Right ventricle myocardium superior (tissue), 1 donor: ENCODE data around the gene SASS6. TPM values are rescaled to one million over a fixed set of nuclear protein-coding genes. Genes with fewer than 3 reads are reported as not detected.
A peak's percentile ranks its signal among the peaks of the same experiment; 100 is the strongest.

Source experiments
- ATAC-seq: fragments of 200-7000 bp; cut with Tn5 transposase; one replicate; pipeline ENCODE4 v1.9.1; 2020; ENCODE audit warnings: mild to moderate bottlenecking; ENCODE audit not compliant: poor library complexity
- DNase-seq: peaks from one replicate; pipeline ENCODE4 v3.0.0-alpha.2; 2020
- intact Hi-C: fragments of 100-400 bp; cut with DNase I; formaldehyde crosslinking; loops from one replicate; pipeline ENCODE4 v1.11.2; 2022
- total RNA-seq: library from RNA; stranded (reverse); fragmentation: NEBNext Ultra II Directional; extraction: Animal tissue kit (Norgen Biotek cat#: 25700); gene quantifications from one replicate; pipeline ENCODE4 v1.2.1, GENCODE V29; 2021
- donor health status: DM: no; HTN: yes; CAD: no; lungs with severe emphysema.

The SASS6 gene
- total RNA-seq, 1 donor from 2014 or later, result 1.6 TPM

DNA sequence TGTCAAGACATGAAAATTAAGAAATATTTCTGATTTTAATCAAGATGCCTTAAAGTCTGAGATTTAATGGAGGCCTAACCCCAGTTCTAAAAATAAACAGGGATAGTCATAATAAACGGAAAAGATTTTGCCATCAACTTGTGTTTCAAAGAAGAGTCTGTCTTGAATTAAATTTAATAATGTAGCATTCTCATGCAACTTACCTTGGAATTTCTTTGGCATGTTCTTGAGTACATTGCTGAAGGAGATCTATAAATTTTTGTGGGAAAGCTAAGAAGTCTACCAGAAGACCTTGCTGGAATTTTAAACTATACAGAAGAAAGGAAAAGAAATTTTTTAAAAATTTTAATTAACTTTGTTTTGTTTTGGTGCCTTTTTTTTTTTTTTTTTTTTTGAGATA lies 10.6 kb downstream of the SASS6 start:
- DNase-seq, result no peak
- no peak for ATAC-seq
- intact Hi-C loops, result no loop called here

DNA sequence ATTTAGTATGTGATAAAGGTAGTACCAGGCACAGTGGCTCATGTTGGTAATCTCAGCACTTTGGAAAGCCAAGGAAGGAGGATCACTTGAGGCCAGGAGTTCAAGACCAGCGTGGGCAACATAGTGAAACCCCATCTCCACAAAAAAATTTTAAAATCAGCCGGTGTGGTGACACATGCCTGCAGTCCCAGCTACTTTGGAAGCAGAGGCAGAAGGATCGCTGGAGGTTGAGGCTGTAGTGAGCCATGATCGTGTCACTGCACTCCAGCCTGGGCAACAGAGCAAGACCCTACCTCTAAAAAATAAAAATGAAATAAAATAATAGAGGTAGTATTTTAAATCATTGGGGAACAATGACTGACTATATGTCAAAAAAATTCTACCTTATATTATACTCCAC lies 17.2 kb downstream of the SASS6 start:
- intact Hi-C loops, result no loop called here
- DNase-seq, result no peak
- ATAC-seq, result no peak

DNA sequence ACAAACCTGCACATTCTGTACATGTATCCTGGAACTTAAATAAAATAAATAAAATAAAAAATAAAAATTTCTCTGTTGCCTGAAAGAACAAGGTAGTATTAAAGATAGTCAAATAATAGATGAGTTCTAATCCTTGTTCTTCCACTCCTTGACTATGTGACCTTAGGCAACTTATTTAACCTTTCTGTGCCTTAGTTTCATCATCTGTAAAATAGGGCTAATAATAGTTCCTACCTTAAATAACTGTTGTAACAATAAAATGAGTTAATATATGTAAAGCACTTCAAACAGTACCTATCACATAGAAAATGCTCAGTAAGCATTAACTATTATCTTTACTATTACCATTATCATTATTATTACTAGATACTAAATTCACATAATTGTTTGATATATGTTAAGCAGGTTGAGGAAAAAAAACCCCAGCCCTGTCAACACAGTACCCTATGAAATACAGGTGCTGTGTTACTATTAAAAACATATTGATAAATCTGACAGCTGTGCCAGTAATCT lies 23.1 kb downstream of the SASS6 start:
- no peak for ATAC-seq
- intact Hi-C loops, result no loop called here
- no peak for DNase-seq

DNA sequence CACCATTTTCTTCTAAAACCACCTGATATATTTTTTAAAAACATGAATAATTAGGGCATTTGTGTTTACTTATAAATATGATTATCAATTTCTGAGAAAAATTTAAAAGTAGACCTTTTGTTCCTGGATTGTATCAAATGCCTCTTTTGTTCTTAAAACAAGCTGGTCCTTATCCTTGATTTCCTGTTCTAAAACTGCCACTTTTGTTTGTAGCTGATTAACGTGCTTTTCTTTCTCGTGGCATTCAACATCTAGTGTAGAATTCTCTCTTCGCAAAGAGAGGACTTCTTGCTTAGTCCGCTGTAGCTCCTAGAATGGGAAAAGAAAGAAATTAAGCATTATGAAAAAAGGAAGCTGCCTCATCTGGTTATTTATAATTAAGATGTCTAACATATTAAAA lies 25.0 kb downstream of the SASS6 start:
- DNase-seq (no peak), ATAC-seq (no peak)
- intact Hi-C loops, result no loop called here

DNA sequence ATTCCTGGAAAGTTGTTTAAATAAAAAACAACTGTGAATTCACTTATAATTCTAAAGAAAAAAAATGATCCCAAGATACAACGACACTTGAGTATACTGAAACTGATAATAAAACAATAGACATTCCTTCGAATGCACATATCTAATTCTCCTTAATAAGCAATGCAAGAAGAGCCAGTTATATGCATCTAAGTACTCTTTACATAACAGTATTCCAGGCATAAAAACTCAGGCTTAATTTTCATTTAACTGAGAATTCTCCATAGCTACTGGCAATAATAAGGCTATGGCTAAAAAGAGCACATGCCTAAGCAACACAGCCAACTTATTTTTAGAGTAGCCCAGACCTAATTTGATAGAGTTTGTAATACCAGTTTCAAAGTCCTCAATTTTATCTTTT lies 31.2 kb downstream of the SASS6 start:
- ATAC-seq, result no peak
- DNase-seq, result no peak
- intact Hi-C loops, result no loop called here

DNA sequence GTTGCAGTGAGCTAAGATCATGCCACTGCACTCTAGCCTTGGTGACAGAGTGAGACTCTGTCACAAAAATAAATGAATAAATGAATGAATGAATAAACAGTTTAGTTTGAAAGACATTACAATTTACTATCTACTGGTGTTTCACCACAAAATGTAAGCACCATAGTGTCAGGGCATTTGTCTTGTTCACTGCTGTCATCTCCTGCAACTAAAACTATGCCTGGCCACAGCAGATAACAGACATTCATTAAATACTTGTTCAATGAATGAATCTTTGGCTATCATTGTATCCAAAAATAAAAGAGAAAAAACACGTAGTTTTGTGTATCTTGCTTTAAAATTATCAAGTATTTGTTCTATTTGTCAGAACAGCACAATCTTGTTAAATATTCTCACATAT lies 32.5 kb downstream of the SASS6 start:
- DNase-seq (no peak), ATAC-seq (no peak)
- intact Hi-C loops, result no loop called here

DNA sequence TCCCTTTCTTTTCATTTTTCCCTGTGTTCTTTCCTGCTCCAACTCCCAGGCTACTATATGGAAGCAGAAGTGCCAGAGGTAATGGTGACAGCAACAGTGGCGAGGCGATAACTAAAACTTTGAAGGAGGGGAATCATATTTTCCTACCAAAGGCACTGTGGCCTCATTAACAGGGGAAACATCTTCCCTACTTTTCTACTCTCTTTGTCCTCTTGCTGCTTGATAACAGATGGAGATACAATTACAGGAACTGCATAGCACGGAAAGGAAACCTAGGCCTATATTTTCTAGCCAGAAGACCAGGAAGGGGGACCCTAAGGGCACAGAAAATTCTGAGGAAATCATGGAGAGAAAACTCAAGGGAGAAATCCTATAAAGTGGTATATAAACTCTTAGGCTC lies 42.3 kb downstream of the SASS6 start:
- ATAC-seq, result no peak
- DNase-seq, result no peak
- intact Hi-C loops, result no loop called here

DNA sequence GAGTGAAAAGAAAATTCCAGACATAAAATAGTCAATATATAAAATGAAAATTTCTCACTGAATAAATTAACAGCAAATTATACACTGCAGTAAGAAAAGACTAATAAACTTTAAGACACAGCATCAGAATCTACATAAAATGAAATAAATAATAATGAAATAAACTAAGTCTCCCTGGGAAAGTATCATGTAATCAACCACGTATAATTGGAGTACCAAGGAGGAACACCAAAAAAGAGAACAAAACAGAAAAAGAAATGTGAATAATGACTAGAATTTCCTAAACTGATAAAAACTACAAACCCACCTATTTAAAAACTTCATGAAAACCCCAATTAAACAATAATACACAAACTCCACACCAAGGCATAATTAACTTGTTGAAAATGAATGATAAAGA lies 43.6 kb downstream of the SASS6 start:
- ATAC-seq (no peak), DNase-seq (no peak)
- intact Hi-C loops, result no loop called here

DNA sequence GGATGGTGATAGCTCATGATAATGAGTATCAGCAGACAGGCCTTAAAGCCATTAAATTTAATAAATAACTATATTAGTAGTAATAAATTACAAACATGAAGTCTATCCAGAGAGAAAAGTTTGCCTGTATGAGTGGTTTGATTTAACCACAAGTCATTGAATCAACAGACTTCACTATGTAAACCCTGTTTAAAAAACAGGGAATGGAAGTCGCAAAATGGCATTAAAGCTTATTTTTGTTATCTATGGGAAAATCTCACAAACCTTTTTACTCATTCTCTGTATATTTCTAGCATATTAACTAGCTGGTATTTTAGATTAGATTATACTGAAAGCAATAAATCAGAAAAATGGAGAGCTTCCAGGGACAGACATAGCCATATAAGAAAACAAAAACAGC lies 45.3 kb downstream of the SASS6 start:
- DNase-seq, result no peak
- no peak for ATAC-seq
- intact Hi-C loops, result no loop called here

DNA sequence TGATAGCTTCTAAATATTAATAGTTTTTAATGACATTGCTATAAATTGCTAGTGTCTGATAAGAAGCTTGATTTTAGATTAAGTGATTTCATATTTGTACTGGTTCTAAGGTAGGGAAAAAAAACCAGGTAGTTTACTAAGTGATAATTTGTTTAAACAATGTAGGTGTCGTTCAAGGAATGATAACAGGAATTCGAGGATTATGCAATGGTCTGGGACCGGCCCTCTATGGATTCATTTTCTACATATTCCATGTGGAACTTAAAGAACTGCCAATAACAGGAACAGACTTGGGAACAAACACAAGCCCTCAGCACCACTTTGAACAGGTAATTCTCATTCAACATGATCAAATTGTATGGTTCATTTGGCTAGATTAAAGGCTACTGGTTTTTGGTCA lies 52.4 kb downstream of the SASS6 start:
- intact Hi-C loops, result no loop called here
- no peak for ATAC-seq
- no peak for DNase-seq

DNA sequence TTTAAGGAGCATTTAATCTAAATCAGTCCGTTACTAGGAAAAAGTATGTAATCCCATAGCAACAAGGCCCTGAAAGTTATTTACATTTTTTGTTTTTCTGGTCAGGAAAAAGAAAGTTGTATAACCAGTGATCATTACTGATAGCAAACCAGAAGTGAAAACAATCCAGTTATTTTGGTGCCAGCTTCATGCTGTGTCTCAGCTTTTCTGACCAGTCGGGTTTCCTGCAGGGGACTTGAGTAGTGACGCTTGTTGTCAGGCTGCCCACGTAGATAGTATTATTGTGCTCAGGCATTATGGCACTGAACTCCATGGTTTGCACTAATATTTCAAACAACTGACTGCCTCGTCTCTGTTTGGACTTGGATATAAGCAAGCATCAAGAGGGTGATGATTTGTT lies 55.2 kb downstream of the SASS6 start:
- intact Hi-C loops, result no loop called here
- ATAC-seq, result no peak
- DNase-seq, result no peak

DNA sequence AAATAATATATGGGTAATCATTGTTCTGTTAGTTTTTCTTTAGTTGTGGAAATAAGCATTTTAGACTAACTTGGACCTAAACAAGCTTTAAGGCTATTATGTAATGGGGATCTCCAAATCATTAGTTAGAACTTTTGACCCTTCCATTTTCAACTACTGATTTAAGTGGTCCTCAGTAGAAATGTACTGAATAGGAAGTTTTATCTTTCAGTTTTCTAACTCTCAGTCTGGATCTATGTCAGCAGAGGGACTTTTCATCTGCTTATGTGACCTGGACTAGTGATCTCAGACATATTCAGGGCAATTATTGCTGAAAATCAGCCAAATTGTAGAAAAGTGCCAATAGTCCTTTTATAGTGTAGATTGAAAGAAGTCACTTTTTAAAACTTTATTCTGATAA lies 56.0 kb downstream of the SASS6 start:
- intact Hi-C loops, result no loop called here
- ATAC-seq (no peak), DNase-seq (no peak)

DNA sequence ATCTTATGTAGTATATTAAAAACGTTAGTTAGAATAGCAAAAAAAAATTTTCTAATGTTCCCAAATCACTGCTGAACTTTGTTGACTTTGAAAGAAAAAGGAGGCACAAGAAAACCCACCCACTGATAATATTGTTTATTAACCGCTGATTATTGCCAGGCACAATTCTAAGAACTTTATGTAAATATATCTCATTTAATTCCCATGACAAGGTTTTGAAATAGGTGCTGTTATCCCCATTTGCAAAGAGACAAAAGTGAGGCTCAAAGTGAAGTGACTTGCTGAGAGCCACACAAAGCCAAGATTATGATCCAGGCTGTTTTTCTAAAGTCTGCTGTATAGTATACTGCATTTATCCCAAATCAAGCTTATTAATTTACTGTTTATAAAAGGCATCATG lies 56.4 kb downstream of the SASS6 start:
- intact Hi-C loops, result no loop called here
- ATAC-seq (no peak), DNase-seq (no peak)

DNA sequence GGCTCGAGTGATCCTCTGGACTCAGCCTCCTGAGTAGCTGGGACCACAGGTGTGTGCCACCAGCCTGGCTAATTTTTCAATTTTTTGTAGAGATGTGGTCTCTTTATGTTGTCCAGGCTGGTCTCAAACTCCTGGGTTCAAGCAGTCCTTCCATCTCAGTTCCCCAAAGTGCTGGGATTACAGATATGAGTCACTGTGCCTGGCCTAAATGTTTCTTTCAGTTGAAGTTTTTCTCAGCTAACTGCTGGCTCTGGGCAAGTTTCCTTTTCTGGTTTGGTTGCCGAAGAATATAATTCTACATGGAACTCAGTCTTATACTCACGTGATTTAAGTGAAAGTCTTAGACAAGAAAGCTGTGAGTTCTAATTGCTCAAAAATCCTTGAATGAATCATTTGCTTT lies 57.0 kb downstream of the SASS6 start:
- intact Hi-C loops, result no loop called here
- no peak for ATAC-seq
- no peak for DNase-seq

DNA sequence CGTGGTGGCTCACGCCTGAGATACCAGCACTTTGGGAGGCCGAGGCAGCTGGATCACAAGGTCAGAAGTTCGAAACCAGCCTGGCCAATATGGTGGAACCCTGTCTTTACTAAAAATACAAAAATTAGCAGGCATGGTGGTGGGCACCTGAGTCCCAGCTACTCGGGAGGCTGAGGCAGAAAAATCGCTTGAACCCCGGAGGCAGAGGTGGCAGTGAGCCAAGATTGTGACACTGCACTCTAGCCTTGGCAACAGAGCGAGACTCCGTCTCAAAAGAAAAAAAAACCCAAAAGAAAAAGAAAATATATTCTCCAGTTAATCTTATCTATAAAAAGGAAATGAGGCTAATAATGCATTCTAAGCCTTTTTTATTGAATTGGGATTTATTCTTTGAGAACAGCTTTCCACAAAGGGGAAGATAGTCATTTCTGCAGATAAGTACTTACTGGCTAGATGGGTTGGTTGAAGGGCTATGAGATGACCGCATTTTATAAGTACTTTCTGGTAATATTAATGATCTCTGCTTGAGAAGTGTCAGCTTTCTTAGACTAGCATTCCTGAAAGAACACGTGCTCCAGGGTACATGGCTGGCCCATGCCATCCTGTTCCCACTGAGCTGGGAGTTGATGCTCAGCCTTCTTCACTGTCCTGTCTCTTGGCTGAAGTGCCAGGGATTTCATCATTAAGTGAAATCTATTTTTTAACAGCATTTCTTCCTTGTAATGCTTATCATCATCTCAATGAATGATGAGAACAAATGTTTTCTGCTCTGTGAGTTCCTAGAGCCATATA lies 57.9 kb downstream of the SASS6 start:
- intact Hi-C loops, result no loop called here
- ATAC-seq (peak; percentile 25), DNase-seq (no peak)

DNA sequence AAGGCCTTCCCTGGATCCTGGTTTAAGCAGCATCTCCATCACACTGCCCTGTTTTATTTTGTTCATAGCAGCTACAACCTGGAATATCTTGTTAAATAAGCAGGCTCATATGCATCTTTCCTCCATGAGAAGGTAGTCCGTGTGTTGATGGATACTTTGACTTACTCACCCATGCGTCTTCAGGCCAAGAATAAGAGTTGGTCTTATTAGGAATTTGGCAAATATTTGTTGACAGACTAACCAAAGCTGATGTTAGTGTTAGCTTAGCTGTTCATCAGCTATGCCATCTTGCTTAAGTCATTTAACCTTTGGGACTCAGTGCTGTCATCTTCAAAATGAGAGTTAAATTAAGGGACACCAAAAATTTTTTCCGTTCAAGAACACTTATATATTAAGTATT lies 59.2 kb downstream of the SASS6 start:
- no peak for DNase-seq
- ATAC-seq, result no peak
- intact Hi-C loops, result no loop called here

DNA sequence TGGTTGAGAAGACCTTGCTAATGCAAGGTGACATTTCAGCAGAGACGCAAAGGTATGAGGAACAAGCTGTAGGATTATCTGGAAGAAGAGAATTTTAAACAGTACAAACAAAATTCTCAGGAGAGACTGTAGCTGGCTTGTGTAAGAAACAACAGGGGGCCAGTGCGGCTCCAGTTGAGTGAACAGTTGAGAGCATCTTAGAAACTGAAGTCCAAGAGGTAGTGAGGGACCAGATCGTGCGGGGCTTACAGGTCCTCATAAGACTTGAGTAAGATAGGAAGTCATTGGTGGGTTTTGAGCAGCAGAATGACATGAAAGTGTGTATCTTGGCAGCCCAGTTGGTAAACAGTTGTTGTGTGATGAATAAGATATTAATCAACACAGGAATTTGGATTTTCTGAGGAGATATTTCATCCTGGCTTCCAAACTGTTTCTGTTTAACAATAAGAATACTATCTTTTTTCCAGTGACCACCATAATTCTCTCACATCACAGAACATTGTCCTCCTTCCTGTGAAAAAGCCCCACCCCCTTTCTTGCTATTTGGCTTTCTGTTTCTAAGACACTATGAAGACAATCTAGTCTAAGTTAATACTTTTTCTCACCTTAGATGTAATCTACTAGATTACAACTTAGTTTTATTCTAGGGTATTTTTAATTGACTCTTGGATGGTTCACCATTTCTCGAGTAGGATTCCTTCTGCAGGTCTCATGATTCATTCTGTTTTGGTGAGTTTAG lies 62.4 kb downstream of the SASS6 start:
- ATAC-seq (no peak), DNase-seq (no peak)
- intact Hi-C loops, result no loop called here

DNA sequence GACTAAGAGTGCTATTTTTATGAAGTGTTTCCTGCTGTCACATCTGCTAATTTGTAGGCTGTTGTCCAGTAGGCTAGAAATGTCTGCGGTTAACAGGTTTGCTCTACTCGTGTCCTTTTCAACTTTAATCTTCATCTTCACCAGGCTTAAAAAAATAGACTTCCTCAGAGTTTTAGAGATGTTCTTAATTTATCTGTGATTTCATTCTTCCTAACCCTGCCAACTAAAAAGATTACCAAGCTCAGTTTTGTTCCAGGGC lies 66.8 kb downstream of the SASS6 start:
- intact Hi-C loops, result no loop called here
- no peak for ATAC-seq

DNA sequence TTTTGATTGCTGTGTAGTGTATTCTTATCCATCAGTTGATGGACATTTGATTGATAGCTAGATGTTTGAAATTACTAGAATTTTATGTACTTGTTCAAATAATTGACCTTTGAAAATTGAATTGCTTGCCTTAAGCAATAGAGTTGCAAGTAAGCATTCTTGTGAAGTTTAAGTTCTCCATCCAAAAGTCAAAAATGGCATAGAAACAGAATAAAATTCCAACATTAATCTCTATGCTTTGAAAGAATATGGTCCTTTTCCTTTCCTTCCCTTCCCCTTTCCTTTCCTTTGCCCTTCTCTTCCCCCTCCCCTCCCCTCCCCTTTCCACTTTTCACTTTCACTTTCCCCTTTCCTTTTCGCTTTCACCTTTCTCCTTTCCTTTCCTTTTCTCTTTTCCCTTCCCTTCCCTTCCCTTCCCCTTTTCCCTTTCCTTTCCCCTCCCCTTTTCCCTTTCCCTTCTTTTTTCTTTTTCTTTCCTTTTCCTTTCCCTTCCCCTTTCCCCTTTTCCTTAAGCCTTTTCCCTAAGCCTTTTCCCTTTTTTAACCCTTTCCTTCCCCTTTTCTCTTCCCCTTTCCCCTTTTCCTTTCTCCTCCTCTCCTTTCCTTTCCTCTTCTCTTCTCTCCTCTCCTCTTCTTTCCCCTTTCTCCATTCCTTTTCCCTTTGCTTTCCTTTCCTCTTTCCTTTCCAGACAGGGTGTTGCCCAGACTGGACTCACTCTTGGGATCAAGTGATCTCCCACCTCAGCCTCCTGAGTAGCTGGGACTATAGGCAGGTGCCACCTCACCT lies 67.4 kb downstream of the SASS6 start:
- intact Hi-C loops, result no loop called here
- DNase-seq (no peak), ATAC-seq (no peak)

More for the DNA sequence above, 66.8 kb downstream of the SASS6 start:
- no peak for DNase-seq

DNA sequence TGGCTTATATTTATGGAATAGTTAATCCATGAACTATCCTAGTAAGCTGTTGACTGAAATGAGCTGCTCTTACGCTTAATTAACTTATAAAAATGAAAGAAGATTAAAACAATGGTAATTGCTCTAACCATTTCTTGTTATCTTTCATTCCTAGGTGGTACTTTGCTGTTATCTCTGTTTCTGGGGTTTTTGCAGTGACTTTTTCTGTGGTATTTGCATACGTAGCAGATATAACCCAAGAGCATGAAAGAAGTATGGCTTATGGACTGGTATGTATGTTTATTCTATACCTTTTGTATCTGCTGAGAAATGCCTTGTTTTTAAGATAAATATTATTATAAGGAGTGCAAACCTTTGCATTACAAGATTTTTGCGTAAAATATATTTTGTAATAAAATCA lies 71.0 kb downstream of the SASS6 start:
- no peak for ATAC-seq
- intact Hi-C loops, result no loop called here
- no peak for DNase-seq
